GM12878 (cell line): Measurements from ENCODE around the gene C4orf36. TPM values are rescaled to one million over a fixed set of nuclear protein-coding genes. Genes with fewer than 3 reads are reported as not detected.

Experiments
- ATAC-seq: fragments of 200-7000 bp; cut with Tn5 transposase; 3 replicates; pipeline ENCODE4 v1.9.1; 2020; ENCODE audit warnings: mild to moderate bottlenecking, moderate library complexity
- BruUV-seq: library from RNA; stranded (reverse); fragments of 400-500 nt; replicated peaks from 2 replicates; lab custom pipeline; 2021; lab: Mats Ljungman, UMichigan
- CTCF ChIA-PET: fragments of 300-600 bp; sonication (Branson Sonifier 250); formaldehyde crosslinking; extraction: SDS; loops from one replicate; lab custom pipeline; 2021; ENCODE audit warnings: inconsistent platforms; lab: Yijun Ruan, JAX
- POLR2A ChIA-PET: fragments of 350-600 bp; formaldehyde crosslinking; extraction: SDS; loops from one replicate; lab custom pipeline; 2021; ENCODE audit warnings: inconsistent platforms; lab: Charles Lee
- RAD21 ChIA-PET: fragments of 300-600 bp; sonication (Branson Sonifier 250); formaldehyde crosslinking; loops from one replicate; lab custom pipeline; 2023; ENCODE audit warnings: antibody characterized with exemption; ENCODE audit not compliant: unreplicated experiment; lab: Charles Lee
- SMC1A ChIA-PET: fragments of 300-600 bp; sonication (Branson Sonifier 250); formaldehyde crosslinking; loops from one replicate; lab custom pipeline; 2023; ENCODE audit not compliant: unreplicated experiment, uncharacterized antibody; lab: Charles Lee
- DNase-seq: peaks from one replicate; pipeline ENCODE4 v3.0.0-alpha.2; 2011; ENCODE audit warnings: low read depth, low spot score
- FAIRE-seq: peaks from 3 replicates; lab custom pipeline; 2011; peaks lifted over from hg19 to GRCh38; lab: Jason Lieb, UNC
- H2AFZ ChIP-seq: 2 replicates; pipeline ENCODE4 v1.6.0; 2011; ENCODE audit warnings: low read depth, low read length, control low read depth; ENCODE audit not compliant: control insufficient read depth
- H3K27ac ChIP-seq: 2 replicates; pipeline ENCODE4 v1.5.1; 2011; ENCODE audit warnings: control low read depth; ENCODE audit not compliant: control insufficient read depth, insufficient read depth
- H3K27me3 ChIP-seq, 2 experiments: replicated peaks in 1 of 2; 2 replicates each; pipeline versions ENCODE4 v1.6.0 to v1.6.1; 2011; ENCODE audit warnings: low read length in 1 of 2; ENCODE audit not compliant: control insufficient read depth in 2 of 2, insufficient read depth in 2 of 2
- H3K36me3 ChIP-seq, 2 experiments: 2 replicates each; pipeline ENCODE4 v1.5.1; 2011; ENCODE audit warnings: low read length in 1 of 2; ENCODE audit not compliant: control insufficient read depth in 2 of 2, insufficient read depth in 2 of 2
- H3K4me1 ChIP-seq: 2 replicates; pipeline ENCODE4 v1.6.1; 2011; ENCODE audit warnings: mild to moderate bottlenecking, low read length, moderate library complexity, mixed read lengths; ENCODE audit not compliant: control insufficient read depth, insufficient read depth
- H3K4me2 ChIP-seq: 2 replicates; pipeline ENCODE4 v1.6.0; 2011; ENCODE audit warnings: control low read depth; ENCODE audit not compliant: control insufficient read depth, insufficient read depth
- H3K4me3 ChIP-seq: fragments of 200-600 bp; sonication (generic); 2 replicates; pipeline ENCODE4 v1.5.1; 2016
- H3K79me2 ChIP-seq: 2 replicates; pipeline ENCODE4 v1.6.0; 2011; ENCODE audit warnings: low read length; ENCODE audit not compliant: control insufficient read depth, insufficient read depth
- H3K9ac ChIP-seq: 2 replicates; pipeline ENCODE4 v1.8.0; 2011; ENCODE audit warnings: low read length, control low read depth, mixed read lengths; ENCODE audit not compliant: control insufficient read depth, insufficient read depth
- H3K9me3 ChIP-seq: replicated peaks from 3 replicates; pipeline ENCODE4 v1.5.1; 2011; ENCODE audit warnings: mild to moderate bottlenecking, low read length; ENCODE audit not compliant: control insufficient read depth, insufficient read depth
- H4K20me1 ChIP-seq: 2 replicates; pipeline ENCODE4 v1.6.0; 2011; ENCODE audit not compliant: control insufficient read depth, insufficient read depth
- BRCA1 ChIP-seq: IDR thresholded peaks from 2 replicates; pipeline ENCODE4 v1.6.1; 2011; ENCODE audit warnings: low read depth, low read length, improper control_type of control experiment
- CBX5 ChIP-seq: sonication (generic); IDR thresholded peaks from 2 replicates; pipeline ENCODE4 v1.6.1; 2016; ENCODE audit warnings: low read depth, moderate library complexity, mild to moderate bottlenecking, inconsistent platforms
- CREM ChIP-seq: IDR thresholded peaks from 2 replicates; pipeline ENCODE4 v1.6.1; 2014; ENCODE audit warnings: antibody characterized with exemption, low read depth
- EGR1 ChIP-seq, 2 experiments: IDR thresholded peaks; 1 replicate in 1 of 2; 2 replicates in 1 of 2; pipeline ENCODE4 v1.6.1; 2011 to 2012; ENCODE audit warnings: low read depth in 2 of 2, low read length in 2 of 2, borderline replicate concordance in 1 of 2, mild to moderate bottlenecking in 1 of 2, moderate library complexity in 1 of 2
- HCFC1 ChIP-seq: fragments of 150-350 bp; IDR thresholded peaks from 2 replicates; pipeline ENCODE4 v1.6.1; 2014; ENCODE audit warnings: low read length
- HDGF ChIP-seq: fragments of 450-650 bp; IDR thresholded peaks from 2 replicates; pipeline ENCODE4 v1.6.1; 2016; ENCODE audit warnings: antibody characterized with exemption
- IKZF2 ChIP-seq, 2 experiments: fragments of 450-650 bp; IDR thresholded peaks; 2 replicates each; pipeline ENCODE4 v1.6.1; 2017; ENCODE audit warnings: mild to moderate bottlenecking in 2 of 2, moderate library complexity in 2 of 2
- MTA3 ChIP-seq: IDR thresholded peaks from 2 replicates; pipeline ENCODE4 v1.6.1; 2012; ENCODE audit warnings: low read length, inconsistent platforms, borderline replicate concordance
- NFXL1 ChIP-seq: fragments of 450-650 bp; IDR thresholded peaks from 2 replicates; pipeline ENCODE4 v1.6.1; 2017; ENCODE audit warnings: antibody characterized with exemption, mild to moderate bottlenecking, borderline replicate concordance
- NFYB ChIP-seq: IDR thresholded peaks from 2 replicates; pipeline ENCODE4 v1.6.1; 2011; ENCODE audit warnings: low read depth, mild to moderate bottlenecking, low read length, improper control_type of control experiment, moderate library complexity; ENCODE audit not compliant: insufficient read depth
- NR2F1 ChIP-seq: fragments of 450-650 bp; conservative IDR thresholded peaks from 2 replicates; pipeline ENCODE4 v1.6.1; 2017; ENCODE audit warnings: mild to moderate bottlenecking
- PKNOX1 ChIP-seq: fragments of 450-650 bp; IDR thresholded peaks from 2 replicates; pipeline ENCODE4 v1.6.1; 2016; ENCODE audit warnings: mild to moderate bottlenecking
- RCOR1 ChIP-seq: conservative IDR thresholded peaks from 2 replicates; pipeline ENCODE4 v1.6.1; 2012; ENCODE audit warnings: low read depth, low read length, improper control_type of control experiment
- RFX5 ChIP-seq: IDR thresholded peaks from 2 replicates; pipeline ENCODE4 v1.6.1; 2011; ENCODE audit warnings: low read depth, low read length, improper control_type of control experiment
- SREBF1 ChIP-seq: IDR thresholded peaks from 2 replicates; pipeline ENCODE4 v1.6.1; 2012; ENCODE audit warnings: mild to moderate bottlenecking, low read length
- WGBS: methylation state at CpG from one replicate; pipeline ENCODE4 v1.1.6; 2016; ENCODE audit warnings: low lambda C conversion rate; ENCODE audit not compliant: insufficient replicate concordance, insufficient coverage; ENCODE audit errors: missing lambda C conversion rate; 5-methylcytosine and 5-hydroxymethylcytosine counted together
- in situ Hi-C: fragments of 300-500 bp; cut with MboI; formaldehyde crosslinking; loops from 9 replicates; pipeline ENCODE4 v1.14.3; 2018; ENCODE audit warnings: mixed read lengths
- intact Hi-C: fragments of 100-400 bp; cut with micrococcal nuclease; formaldehyde crosslinking; loops from one replicate; pipeline ENCODE4 v1.14.2; 2022; ENCODE audit not compliant: unreplicated experiment
- polyA plus RNA-seq, 11 experiments: library from polyadenylated mRNA; depleted of rRNA in 4 of 11; unstranded in 6 of 11; stranded (reverse) in 5 of 11; fragments of >200 nt; fragmentation: Nextera tagmentation in 4 of 11; fragmentation: Illumina TruSeq in 1 of 11; extraction: Ambion mirVana in 4 of 11; extraction: Trizol in 1 of 11; gene quantifications; 1 replicate in 1 of 11; 2 replicates in 10 of 11; pipeline versions ENCODE4 v1.2.1 to v1.2.3, GENCODE V29; 2011 to 2016; ENCODE audit warnings: inconsistent platforms in 2 of 11, missing spikeins in 2 of 11, low read depth in 1 of 11
- total RNA-seq, 4 experiments: library from RNA; depleted of rRNA in 3 of 4; stranded (reverse); fragments of >200 nt in 3 of 4; fragmentation: Illumina TruSeq in 1 of 4; extraction: Trizol in 1 of 4; gene quantifications; 2 replicates each; pipeline versions ENCODE4 v1.2.1 to v1.2.3, GENCODE V29; 2013 to 2021
- TF ChIP-seq, protein P1 (sequence below): IDR thresholded peaks from 2 replicates; pipeline ENCODE4 v1.6.1; 2012; ENCODE audit warnings: low read depth, low read length, improper control_type of control experiment
- TF ChIP-seq, protein P2 (sequence below): fragments of 450-650 bp; IDR thresholded peaks from 2 replicates; pipeline ENCODE4 v1.6.1; 2017; ENCODE audit warnings: mild to moderate bottlenecking, moderate library complexity

Gene C4orf36
- total and polyA plus RNA-seq, 10 of the 15 experiments (the other 5 are each of a cell fraction or from before 2014, with no cell fraction given): 0.35 to 2.7 (median 1.3) TPM; not detected in 2

DNA sequence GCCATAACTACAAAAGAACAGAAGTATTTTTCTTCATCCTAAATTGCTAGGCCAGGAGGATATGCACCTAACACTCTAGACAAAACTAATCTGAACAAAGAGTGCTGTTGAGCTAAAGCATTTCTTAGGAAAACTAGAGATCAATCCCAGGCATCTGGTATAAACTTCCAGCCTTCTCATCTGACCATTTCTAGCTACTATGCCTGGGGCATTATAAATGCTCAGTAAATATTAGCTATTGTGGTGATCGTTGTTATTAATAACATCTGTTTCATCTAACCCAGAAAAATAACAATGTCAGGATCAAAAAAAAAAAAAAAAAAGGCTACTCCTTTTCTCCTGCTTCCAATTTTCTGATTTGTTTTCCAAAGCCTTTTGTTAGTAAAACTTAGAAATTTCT lies 35.3 kb downstream of the C4orf36 start:
- in situ Hi-C loops: no loop called here
- SMC1A ChIA-PET: interaction anchor here (0.6 kb wide), 2 partner anchors 16 to 403 kb away, joined by 3 to 4 read pairs; no protein-coding TSS in a partner anchor
- POLR2A ChIA-PET: no interaction called here
- no peak overlapping the region for H3K9ac ChIP-seq
- WGBS: 40% methylated on average over 1 of the region's 1 CpG
- H3K36me3 ChIP-seq: no peaks in the 10 kb centered on the region
- CTCF ChIA-PET: interaction anchor here (0.7 kb wide), 1 partner anchor 16 kb away, joined by 3 read pairs; no protein-coding TSS in a partner anchor
- H3K79me2 ChIP-seq: no peaks in the 10 kb centered on the region
- RAD21 ChIA-PET: no interaction called here
- H2AFZ ChIP-seq: no peak overlapping the region
- FAIRE-seq (no peak), DNase-seq (no peak)
- no TSS peak for BruUV-seq
- intact Hi-C loops: no loop called here
- H3K9me3 ChIP-seq: no peaks in the 10 kb centered on the region
- no peak overlapping the region for H3K27ac ChIP-seq
- H3K4me3 ChIP-seq: no peak overlapping the region
- H3K4me1 ChIP-seq: no peaks in the 10 kb centered on the region
- TF ChIP-seq NR2F1 (no peak), IKZF2 (IDR thresholded peaks at IDR 0.05) (no peak), CREM (no peak), RCOR1 (no peak), NFXL1 (no peak), HCFC1 (no peak), PKNOX1 (no peak), SREBF1 (no peak), BRCA1 (no peak), RFX5 (no peak), EGR1 (IDR thresholded peaks at IDR 0.05; ENCODE audit: borderline replicate concordance in 1 of 2, low read depth in 2 of 2, low read length in 2 of 2) (no peak), HDGF (no peak), CBX5 (no peak), NFYB (no peak), MTA3 (no peak)
- TF ChIP-seq, protein P1, sequence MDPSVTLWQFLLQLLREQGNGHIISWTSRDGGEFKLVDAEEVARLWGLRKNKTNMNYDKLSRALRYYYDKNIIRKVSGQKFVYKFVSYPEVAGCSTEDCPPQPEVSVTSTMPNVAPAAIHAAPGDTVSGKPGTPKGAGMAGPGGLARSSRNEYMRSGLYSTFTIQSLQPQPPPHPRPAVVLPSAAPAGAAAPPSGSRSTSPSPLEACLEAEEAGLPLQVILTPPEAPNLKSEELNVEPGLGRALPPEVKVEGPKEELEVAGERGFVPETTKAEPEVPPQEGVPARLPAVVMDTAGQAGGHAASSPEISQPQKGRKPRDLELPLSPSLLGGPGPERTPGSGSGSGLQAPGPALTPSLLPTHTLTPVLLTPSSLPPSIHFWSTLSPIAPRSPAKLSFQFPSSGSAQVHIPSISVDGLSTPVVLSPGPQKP: no peak
- TF ChIP-seq, protein P2, sequence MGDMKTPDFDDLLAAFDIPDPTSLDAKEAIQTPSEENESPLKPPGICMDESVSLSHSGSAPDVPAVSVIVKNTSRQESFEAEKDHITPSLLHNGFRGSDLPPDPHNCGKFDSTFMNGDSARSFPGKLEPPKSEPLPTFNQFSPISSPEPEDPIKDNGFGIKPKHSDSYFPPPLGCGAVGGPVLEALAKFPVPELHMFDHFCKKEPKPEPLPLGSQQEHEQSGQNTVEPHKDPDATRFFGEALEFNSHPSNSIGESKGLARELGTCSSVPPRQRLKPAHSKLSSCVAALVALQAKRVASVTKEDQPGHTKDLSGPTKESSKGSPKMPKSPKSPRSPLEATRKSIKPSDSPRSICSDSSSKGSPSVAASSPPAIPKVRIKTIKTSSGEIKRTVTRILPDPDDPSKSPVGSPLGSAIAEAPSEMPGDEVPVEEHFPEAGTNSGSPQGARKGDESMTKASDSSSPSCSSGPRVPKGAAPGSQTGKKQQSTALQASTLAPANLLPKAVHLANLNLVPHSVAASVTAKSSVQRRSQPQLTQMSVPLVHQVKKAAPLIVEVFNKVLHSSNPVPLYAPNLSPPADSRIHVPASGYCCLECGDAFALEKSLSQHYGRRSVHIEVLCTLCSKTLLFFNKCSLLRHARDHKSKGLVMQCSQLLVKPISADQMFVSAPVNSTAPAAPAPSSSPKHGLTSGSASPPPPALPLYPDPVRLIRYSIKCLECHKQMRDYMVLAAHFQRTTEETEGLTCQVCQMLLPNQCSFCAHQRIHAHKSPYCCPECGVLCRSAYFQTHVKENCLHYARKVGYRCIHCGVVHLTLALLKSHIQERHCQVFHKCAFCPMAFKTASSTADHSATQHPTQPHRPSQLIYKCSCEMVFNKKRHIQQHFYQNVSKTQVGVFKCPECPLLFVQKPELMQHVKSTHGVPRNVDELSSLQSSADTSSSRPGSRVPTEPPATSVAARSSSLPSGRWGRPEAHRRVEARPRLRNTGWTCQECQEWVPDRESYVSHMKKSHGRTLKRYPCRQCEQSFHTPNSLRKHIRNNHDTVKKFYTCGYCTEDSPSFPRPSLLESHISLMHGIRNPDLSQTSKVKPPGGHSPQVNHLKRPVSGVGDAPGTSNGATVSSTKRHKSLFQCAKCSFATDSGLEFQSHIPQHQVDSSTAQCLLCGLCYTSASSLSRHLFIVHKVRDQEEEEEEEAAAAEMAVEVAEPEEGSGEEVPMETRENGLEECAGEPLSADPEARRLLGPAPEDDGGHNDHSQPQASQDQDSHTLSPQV: no peak
- TF ChIP-seq, all 136 proteins: peak for 0
- no peak overlapping the region for H3K4me2 ChIP-seq
- no peaks in the 10 kb centered on the region for H4K20me1 ChIP-seq
- no peak for ATAC-seq
- H3K27me3 ChIP-seq: no peaks in the 10 kb centered on the region
